DOHH2 (cell line): ENCODE measurements around the gene LYAR.
A peak's percentile ranks its signal among the peaks of the same experiment; 100 is the strongest.
"Not testable (repeated sequence)": the region's sequence is repeated elsewhere in the genome, so short reads cannot be mapped to it uniquely, and the experiment has no call there.

Source experiments
- H3F3A ChIP-seq: fragments of 200-600 bp; sonication (generic), shearing (Covaris generic); 2 replicates; pipeline ENCODE4 v1.6.0; 2016; ENCODE audit warnings: antibody characterized with exemption, mild to moderate bottlenecking; ENCODE audit not compliant: control insufficient read depth, insufficient read depth
- H3K27ac ChIP-seq: fragments of 200-600 bp; sonication (generic); 2 replicates; pipeline ENCODE4 v1.5.1; 2014; ENCODE audit warnings: low read depth, mild to moderate bottlenecking, low read length, moderate library complexity
- H3K27me3 ChIP-seq: fragments of 200-600 bp; sonication (generic); 2 replicates; pipeline ENCODE4 v1.6.1; 2014; ENCODE audit warnings: mild to moderate bottlenecking, low read length, mixed read lengths; ENCODE audit not compliant: control insufficient read depth
- H3K36me3 ChIP-seq: fragments of 200-600 bp; sonication (generic); 2 replicates; pipeline ENCODE4 v1.6.1; 2014; ENCODE audit warnings: mild to moderate bottlenecking, low read length, moderate library complexity, mixed read lengths; ENCODE audit not compliant: control insufficient read depth
- H3K4me1 ChIP-seq: fragments of 200-600 bp; sonication (generic); 2 replicates; pipeline ENCODE4 v1.6.1; 2014; ENCODE audit warnings: mild to moderate bottlenecking, low read length, mixed read lengths; ENCODE audit not compliant: control insufficient read depth
- H3K4me2 ChIP-seq: fragments of 200-600 bp; sonication (generic); 2 replicates; pipeline ENCODE4 v1.6.0; 2014; ENCODE audit warnings: mild to moderate bottlenecking, low read length, moderate library complexity
- H3K4me3 ChIP-seq: fragments of 200-600 bp; sonication (generic); 2 replicates; pipeline ENCODE4 v1.5.1; 2014; ENCODE audit warnings: mild to moderate bottlenecking, low read length, mixed read lengths
- H3K79me2 ChIP-seq: fragments of 200-600 bp; sonication (generic); 2 replicates; pipeline ENCODE4 v1.6.1; 2014; ENCODE audit warnings: mild to moderate bottlenecking, low read length, mixed read lengths; ENCODE audit not compliant: control insufficient read depth
- H3K9me2 ChIP-seq: fragments of 200-600 bp; sonication (generic); replicated peaks from 2 replicates; pipeline ENCODE4 v1.6.1; 2014; ENCODE audit warnings: mild to moderate bottlenecking, low read length, mixed read lengths; ENCODE audit not compliant: control insufficient read depth
- H3K9me3 ChIP-seq: fragments of 200-600 bp; sonication (generic); 2 replicates; pipeline ENCODE4 v1.6.1; 2014; ENCODE audit warnings: antibody characterized with exemption, low read length, mixed read lengths; ENCODE audit not compliant: control insufficient read depth, insufficient read depth
- H4K20me1 ChIP-seq: fragments of 200-600 bp; sonication (generic); 2 replicates; pipeline ENCODE4 v1.6.0; 2014; ENCODE audit warnings: low read depth, mild to moderate bottlenecking, antibody characterized with exemption, low read length, moderate library complexity; ENCODE audit not compliant: control insufficient read depth, insufficient read depth
- EZH2phosphoT487 ChIP-seq: fragments of 200-600 bp; sonication (generic); IDR thresholded peaks from 2 replicates; pipeline ENCODE4 v1.6.1; 2017; ENCODE audit warnings: borderline replicate concordance, mild to moderate bottlenecking, antibody characterized with exemption, low read length, moderate library complexity, mixed read lengths
- TF ChIP-seq, protein P1 (sequence below): fragments of 200-600 bp; sonication (generic); IDR thresholded peaks from one replicate; pipeline ENCODE4 v1.5.1; 2014; ENCODE audit warnings: antibody characterized with exemption, mild to moderate bottlenecking, low read depth, low read length; ENCODE audit not compliant: poor library complexity, severe bottlenecking

Gene LYAR

DNA sequence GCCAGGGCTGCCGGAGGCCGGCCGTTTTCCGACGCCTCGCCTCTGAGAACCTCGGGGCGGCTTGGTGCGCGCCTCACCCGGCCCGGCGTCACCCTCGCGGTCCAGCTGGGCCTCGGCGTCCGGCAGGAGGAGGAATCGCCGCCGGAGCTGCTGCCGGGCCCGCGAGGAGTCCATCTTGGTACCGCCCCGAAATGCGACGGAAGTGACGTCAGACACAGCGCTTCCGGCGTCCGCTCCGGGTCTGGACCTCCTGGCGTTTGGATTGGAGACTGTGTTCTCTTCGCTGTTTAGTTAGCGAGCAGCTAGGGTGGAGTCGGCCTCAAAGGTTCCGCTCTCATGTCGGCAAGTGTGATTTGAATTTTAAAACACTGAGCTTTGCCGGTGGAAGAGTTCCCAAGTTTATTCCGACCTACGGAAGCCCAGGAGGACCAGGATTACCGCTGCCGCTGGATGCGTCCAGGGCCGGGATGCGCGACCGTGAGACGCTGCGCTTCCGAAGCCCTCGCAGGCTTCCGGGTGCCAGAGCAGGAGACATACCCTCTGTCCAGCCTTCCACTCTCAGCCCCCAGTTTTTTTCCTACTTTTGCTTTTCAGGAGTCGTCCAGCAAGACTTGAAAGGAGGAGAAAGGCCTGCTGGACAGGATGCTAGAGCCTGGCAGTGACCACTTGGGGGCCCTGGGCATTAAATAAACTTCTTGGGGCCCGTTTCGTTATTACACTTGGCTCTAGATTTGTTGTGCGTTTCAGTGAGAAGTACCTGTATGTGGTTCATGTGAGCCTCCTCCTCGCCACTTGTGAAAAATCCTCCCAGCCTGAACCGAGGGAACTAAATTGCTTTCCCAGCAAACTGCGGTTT is 41.7 kb downstream of the LYAR start, which contains the start of gene TMEM128:
Gene TMEM128, minus strand, starts transcription at position 195 of the 856 bp plus-strand sequence. Its CDS starts 21 bp downstream, at position 174.
- Histone ChIP-seq H3K4me1 (peaks cover 23% of the 10 kb centered on the region), H3K4me2 (peak within 1 kb of the TSS; percentile 91), H3K4me3 (peak within 1 kb of the TSS; percentile 99), H3K27ac (peak within 1 kb of the TSS; percentile 74), H4K20me1 (no peaks in the 10 kb centered on the region), H3K27me3 (0 out of 2 replicates have a peak, but pooled peaks cover 2% of the 10 kb centered on the region), H3K36me3 (peaks cover 37% of the 10 kb centered on the region), H3F3A (no peaks in the 10 kb centered on the region), H3K9me3 (no peaks in the 10 kb centered on the region), H3K9me2 (no peaks in the 10 kb centered on the region), H3K79me2 (peaks cover 28% of the 10 kb centered on the region)
- TF ChIP-seq, protein P1, sequence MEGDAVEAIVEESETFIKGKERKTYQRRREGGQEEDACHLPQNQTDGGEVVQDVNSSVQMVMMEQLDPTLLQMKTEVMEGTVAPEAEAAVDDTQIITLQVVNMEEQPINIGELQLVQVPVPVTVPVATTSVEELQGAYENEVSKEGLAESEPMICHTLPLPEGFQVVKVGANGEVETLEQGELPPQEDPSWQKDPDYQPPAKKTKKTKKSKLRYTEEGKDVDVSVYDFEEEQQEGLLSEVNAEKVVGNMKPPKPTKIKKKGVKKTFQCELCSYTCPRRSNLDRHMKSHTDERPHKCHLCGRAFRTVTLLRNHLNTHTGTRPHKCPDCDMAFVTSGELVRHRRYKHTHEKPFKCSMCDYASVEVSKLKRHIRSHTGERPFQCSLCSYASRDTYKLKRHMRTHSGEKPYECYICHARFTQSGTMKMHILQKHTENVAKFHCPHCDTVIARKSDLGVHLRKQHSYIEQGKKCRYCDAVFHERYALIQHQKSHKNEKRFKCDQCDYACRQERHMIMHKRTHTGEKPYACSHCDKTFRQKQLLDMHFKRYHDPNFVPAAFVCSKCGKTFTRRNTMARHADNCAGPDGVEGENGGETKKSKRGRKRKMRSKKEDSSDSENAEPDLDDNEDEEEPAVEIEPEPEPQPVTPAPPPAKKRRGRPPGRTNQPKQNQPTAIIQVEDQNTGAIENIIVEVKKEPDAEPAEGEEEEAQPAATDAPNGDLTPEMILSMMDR = no peak
- no peak for TF ChIP-seq EZH2phosphoT487

DNA sequence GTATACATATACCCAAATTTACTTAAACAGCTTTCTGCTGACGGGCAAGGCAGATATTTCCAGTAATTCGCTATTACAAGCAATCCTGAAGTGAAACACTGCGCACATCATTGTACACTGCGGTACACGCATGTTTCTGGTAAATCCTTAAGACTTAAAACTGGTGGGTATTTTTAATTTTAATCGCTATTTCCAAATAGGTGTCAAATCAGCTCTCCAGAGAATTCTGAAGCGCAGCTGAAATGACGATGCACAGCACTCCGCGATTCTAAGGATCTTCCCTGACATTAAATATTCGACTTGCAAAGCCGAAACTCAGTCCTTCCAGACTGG is 42.3 kb downstream of the LYAR start:
- peak overlapping the region; percentile 91 for H3K4me2 ChIP-seq
- no peaks in the 10 kb centered on the region for H3K9me2 ChIP-seq

DNA sequence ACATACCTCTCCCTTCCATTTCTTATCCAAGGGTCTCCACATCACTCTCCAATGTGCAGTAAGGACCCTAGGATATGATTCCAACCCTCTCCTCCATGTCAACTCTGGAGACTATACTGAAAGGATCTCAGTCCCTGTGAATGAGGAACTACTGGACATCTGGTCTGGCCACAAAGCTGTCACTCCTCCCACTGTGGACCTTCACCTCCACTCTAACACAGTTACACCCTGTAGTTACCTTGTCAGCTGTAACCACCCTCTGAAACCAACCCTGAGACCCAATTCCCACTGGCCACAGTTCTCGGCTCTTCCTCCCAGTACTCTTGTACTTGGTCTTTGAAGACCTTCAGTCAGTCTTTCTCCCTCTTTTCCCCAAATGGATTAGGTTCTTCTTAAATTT is 44.8 kb downstream of the LYAR start:
- TF ChIP-seq, protein P1 = no peak
- TF ChIP-seq EZH2phosphoT487 = no peak
- peaks cover 18% of the 10 kb centered on the region for H3K4me1 ChIP-seq

More for the DNA sequence above, 42.3 kb downstream of the LYAR start:
- Histone ChIP-seq H3K4me3 (peak overlapping the region; percentile 99), H4K20me1 (no peaks in the 10 kb centered on the region), H3K27ac (peak overlapping the region; percentile 74), H3K27me3 (no peaks in the 10 kb centered on the region), H3K4me1 (peaks cover 18% of the 10 kb centered on the region), H3F3A (no peaks in the 10 kb centered on the region), H3K9me3 (no peaks in the 10 kb centered on the region), H3K79me2 (peaks cover 28% of the 10 kb centered on the region), H3K36me3 (peaks cover 38% of the 10 kb centered on the region)
- TF ChIP-seq, protein P1 = no peak
- no peak for TF ChIP-seq EZH2phosphoT487

DNA sequence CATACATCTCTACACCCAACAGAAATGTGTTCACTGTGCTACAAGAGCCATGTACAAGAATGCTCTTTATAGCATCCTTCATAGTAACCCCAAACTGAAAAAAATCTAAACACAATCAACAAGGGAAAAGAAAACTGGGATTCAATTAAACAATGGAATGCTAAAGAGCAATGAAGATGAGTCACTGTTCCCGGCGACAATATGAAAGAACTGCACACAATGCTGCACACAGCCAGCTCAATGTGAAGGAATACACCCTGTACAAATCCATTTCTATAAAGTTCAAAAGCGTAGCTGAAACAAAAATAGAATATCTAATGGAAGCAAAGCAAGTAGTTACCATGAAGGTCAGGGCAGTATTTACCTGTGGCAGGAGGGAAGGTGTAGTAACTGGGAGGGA is 50.4 kb downstream of the LYAR start:
- not testable (repeated sequence) for H3K27ac ChIP-seq, H3K27me3 ChIP-seq, H3K9me2 ChIP-seq, H4K20me1 ChIP-seq, H3K4me1 ChIP-seq, H3K79me2 ChIP-seq, H3F3A ChIP-seq, H3K4me3 ChIP-seq, H3K9me3 ChIP-seq, H3K4me2 ChIP-seq
- peaks cover 55% of the 10 kb centered on the region for H3K36me3 ChIP-seq

More for the DNA sequence above, 44.8 kb downstream of the LYAR start:
- no peak overlapping the region for H3K4me3 ChIP-seq
- no peak overlapping the region for H3K4me2 ChIP-seq
- H3K9me3 ChIP-seq = no peaks in the 10 kb centered on the region
- peaks cover 56% of the 10 kb centered on the region for H3K36me3 ChIP-seq
- H3K27ac ChIP-seq = no peak overlapping the region
- H4K20me1 ChIP-seq = no peaks in the 10 kb centered on the region
- H3F3A ChIP-seq = no peaks in the 10 kb centered on the region
- no peaks in the 10 kb centered on the region for H3K27me3 ChIP-seq
- no peaks in the 10 kb centered on the region for H3K9me2 ChIP-seq
- peaks cover 28% of the 10 kb centered on the region for H3K79me2 ChIP-seq
